ENCODE measurements around the gene THOC3. TPM values are rescaled to one million over a fixed set of nuclear protein-coding genes. Genes with fewer than 3 reads are reported as not detected.
A peak's percentile ranks its signal among the peaks of the same experiment; 100 is the strongest.
"Not testable (repeated sequence)": the region's sequence is repeated elsewhere in the genome, so short reads cannot be mapped to it uniquely, and the experiment has no call there.

Gene THOC3
- total and polyA plus RNA-seq, 4 donors, result 29.1 to 43.2 (median 37.9) TPM

GRCh38 chr5:175996791-175997190 lies 28.7 kb upstream of the THOC3 start:
- H3K36me3 ChIP-seq (ENCODE audit: control insufficient read depth, insufficient read depth, low read length); DNase-seq (ENCODE audit: low read depth in 4 of 6, low spot score in 6 of 6); H3K27ac ChIP-seq (ENCODE audit: low read depth, low read length); H3K27me3 ChIP-seq (ENCODE audit: control insufficient read depth, insufficient read depth, low read length); H3K4me3 ChIP-seq (ENCODE audit: low read depth, low read length); H3K4me1 ChIP-seq (ENCODE audit: control insufficient read depth, insufficient read depth, low read length); H3K9me3 ChIP-seq (ENCODE audit: control insufficient read depth, insufficient read depth, low read length): not testable (repeated sequence)
- WGBS (ENCODE audit: insufficient coverage), result no CpG with 5 or more reads among the region's 6 CpGs

GRCh38 chr5:175995506-175995905 lies 27.4 kb upstream of the THOC3 start:
- not testable (repeated sequence) for H3K27ac ChIP-seq (ENCODE audit: low read depth, low read length); H3K4me1 ChIP-seq (ENCODE audit: control insufficient read depth, insufficient read depth, low read length); H3K36me3 ChIP-seq (ENCODE audit: control insufficient read depth, insufficient read depth, low read length); H3K9me3 ChIP-seq (ENCODE audit: control insufficient read depth, insufficient read depth, low read length); H3K27me3 ChIP-seq (ENCODE audit: control insufficient read depth, insufficient read depth, low read length); H3K4me3 ChIP-seq (ENCODE audit: low read depth, low read length); DNase-seq (ENCODE audit: low read depth in 4 of 6, low spot score in 6 of 6)
- no CpG with 5 or more reads among the region's 6 CpGs for WGBS (ENCODE audit: insufficient coverage)

DNA sequence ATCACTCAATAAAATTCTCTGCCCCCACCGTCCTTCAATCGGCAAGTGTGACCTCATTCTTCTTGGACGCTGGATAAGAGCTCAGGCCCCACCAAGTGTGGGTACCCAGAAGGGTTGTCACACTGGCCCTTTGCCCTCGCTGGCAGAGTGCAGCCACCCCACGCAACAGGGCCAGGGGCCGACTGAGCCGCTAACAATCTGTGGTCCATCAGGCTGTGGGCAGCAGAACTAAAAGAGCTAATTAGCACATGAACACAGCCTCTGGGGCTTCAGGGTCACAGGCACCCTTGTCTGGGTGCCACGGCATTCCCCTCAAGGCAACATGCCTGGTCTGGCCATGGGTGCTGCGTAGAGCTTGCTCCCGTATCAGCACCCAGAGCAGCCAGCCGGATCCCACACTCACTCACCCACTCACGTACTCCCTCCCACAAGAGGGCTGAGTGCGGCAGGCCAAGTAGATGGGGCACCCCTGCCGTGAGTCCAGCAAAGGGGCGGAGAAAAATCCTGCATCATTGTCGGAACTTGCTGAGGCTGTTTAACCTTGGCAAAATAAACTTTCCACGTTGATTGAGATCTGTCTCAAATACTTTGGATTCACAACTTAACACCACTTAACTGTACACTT lies 11.4 kb upstream of the THOC3 start:
- not testable (repeated sequence) for DNase-seq (ENCODE audit: low read depth in 4 of 6, low spot score in 6 of 6); H3K27ac ChIP-seq (ENCODE audit: low read depth, low read length); H3K4me1 ChIP-seq (ENCODE audit: control insufficient read depth, insufficient read depth, low read length); H3K4me3 ChIP-seq (ENCODE audit: low read depth, low read length); H3K36me3 ChIP-seq (ENCODE audit: control insufficient read depth, insufficient read depth, low read length); H3K27me3 ChIP-seq (ENCODE audit: control insufficient read depth, insufficient read depth, low read length); H3K9me3 ChIP-seq (ENCODE audit: control insufficient read depth, insufficient read depth, low read length)
- no CpG with 5 or more reads among the region's 17 CpGs for WGBS (ENCODE audit: insufficient coverage)

DNA sequence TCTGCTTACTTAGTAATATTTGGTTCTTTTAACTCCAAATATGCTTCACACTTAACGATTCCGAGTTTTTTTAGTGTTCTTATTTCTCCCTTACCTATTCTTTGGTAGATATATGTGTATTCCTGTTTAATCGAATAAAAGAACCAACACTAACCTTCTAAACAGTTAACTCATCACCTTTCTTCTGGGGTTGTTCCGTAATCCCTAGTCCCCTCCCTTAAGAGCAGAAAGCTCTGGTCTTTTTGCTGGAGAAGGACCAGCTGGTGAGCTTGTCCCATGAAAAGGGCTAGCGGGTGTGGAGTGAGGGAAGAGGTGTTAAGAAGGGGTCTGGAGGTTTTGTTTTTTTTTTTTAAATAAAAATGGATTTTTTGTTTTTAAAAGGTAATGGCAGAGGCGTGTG lies 266 bp upstream of the THOC3 start:
- WGBS (ENCODE audit: insufficient coverage), result 20% methylated on average over 1 of the region's 6 CpGs
- not testable (repeated sequence) for DNase-seq (ENCODE audit: low read depth in 4 of 6, low spot score in 6 of 6); H3K9me3 ChIP-seq (ENCODE audit: control insufficient read depth, insufficient read depth, low read length); H3K4me1 ChIP-seq (ENCODE audit: control insufficient read depth, insufficient read depth, low read length); H3K27me3 ChIP-seq (ENCODE audit: control insufficient read depth, insufficient read depth, low read length); H3K36me3 ChIP-seq (ENCODE audit: control insufficient read depth, insufficient read depth, low read length); H3K27ac ChIP-seq (ENCODE audit: low read depth, low read length)
- H3K4me3 ChIP-seq (ENCODE audit: low read depth, low read length), result peak overlapping the region; percentile 24

DNA sequence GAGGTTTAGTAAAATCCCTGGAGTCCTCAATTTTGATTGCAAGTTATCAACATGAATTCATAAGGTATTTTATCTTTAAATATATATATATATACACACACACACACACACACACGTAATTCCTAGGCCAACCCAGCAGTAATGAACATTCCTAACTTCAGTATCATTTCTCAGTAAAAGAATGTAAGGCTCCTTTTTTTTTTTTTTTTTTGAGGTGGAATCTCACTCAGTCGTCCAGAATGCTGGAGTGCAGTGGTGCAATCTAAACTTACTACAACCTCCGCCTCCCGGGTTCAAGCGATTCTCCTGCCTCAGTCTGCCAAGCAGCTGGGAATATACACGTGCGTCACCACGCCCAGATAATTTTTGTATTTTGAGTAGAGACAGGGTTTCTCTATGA lies 5.8 kb downstream of the THOC3 start:
- not testable (repeated sequence) for H3K27ac ChIP-seq (ENCODE audit: low read depth, low read length); H3K4me3 ChIP-seq (ENCODE audit: low read depth, low read length); H3K36me3 ChIP-seq (ENCODE audit: control insufficient read depth, insufficient read depth, low read length); H3K9me3 ChIP-seq (ENCODE audit: control insufficient read depth, insufficient read depth, low read length); H3K4me1 ChIP-seq (ENCODE audit: control insufficient read depth, insufficient read depth, low read length); H3K27me3 ChIP-seq (ENCODE audit: control insufficient read depth, insufficient read depth, low read length); DNase-seq (ENCODE audit: low read depth in 4 of 6, low spot score in 6 of 6)
- WGBS (ENCODE audit: insufficient coverage), result no CpG with 5 or more reads among the region's 8 CpGs

GRCh38 chr5:175960228-175960627 lies 7.9 kb downstream of the THOC3 start:
- WGBS (ENCODE audit: insufficient coverage), result 100% methylated on average over 1 of the region's 6 CpGs
- not testable (repeated sequence) for H3K4me3 ChIP-seq (ENCODE audit: low read depth, low read length); H3K27me3 ChIP-seq (ENCODE audit: control insufficient read depth, insufficient read depth, low read length); H3K4me1 ChIP-seq (ENCODE audit: control insufficient read depth, insufficient read depth, low read length); H3K36me3 ChIP-seq (ENCODE audit: control insufficient read depth, insufficient read depth, low read length); H3K27ac ChIP-seq (ENCODE audit: low read depth, low read length); H3K9me3 ChIP-seq (ENCODE audit: control insufficient read depth, insufficient read depth, low read length); DNase-seq (ENCODE audit: low read depth in 4 of 6, low spot score in 6 of 6)

DNA sequence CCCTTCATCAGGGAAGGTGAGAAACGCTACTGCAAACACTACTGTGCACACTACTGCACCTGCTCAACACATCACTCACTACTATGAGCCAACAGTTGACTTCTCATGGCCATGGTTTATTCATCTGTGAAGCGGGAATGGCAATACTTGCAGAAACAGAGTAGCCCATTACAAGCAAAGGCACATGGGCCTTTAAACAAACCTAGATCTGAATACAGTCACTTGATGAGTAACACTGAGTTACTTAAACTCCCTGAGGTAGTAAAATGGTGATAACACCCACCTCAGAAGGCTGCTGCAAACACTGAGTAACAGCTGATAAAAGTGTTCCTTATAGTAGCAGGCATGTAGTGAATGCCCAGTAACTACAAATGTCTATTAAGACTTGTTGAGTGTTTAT lies 9.6 kb downstream of the THOC3 start:
- H3K36me3 ChIP-seq (ENCODE audit: control insufficient read depth, insufficient read depth, low read length); H3K9me3 ChIP-seq (ENCODE audit: control insufficient read depth, insufficient read depth, low read length); H3K4me1 ChIP-seq (ENCODE audit: control insufficient read depth, insufficient read depth, low read length); DNase-seq (ENCODE audit: low read depth in 4 of 6, low spot score in 6 of 6); H3K27me3 ChIP-seq (ENCODE audit: control insufficient read depth, insufficient read depth, low read length); H3K4me3 ChIP-seq (ENCODE audit: low read depth, low read length); H3K27ac ChIP-seq (ENCODE audit: low read depth, low read length): not testable (repeated sequence)
- 100% methylated on average over 2 of the region's 2 CpGs for WGBS (ENCODE audit: insufficient coverage)

- not testable (repeated sequence) for H3K36me3 ChIP-seq (ENCODE audit: control insufficient read depth, insufficient read depth, low read length); H3K9me3 ChIP-seq (ENCODE audit: control insufficient read depth, insufficient read depth, low read length); H3K4me1 ChIP-seq (ENCODE audit: control insufficient read depth, insufficient read depth, low read length); H3K4me3 ChIP-seq (ENCODE audit: low read depth, low read length); H3K27ac ChIP-seq (ENCODE audit: low read depth, low read length); H3K27me3 ChIP-seq (ENCODE audit: control insufficient read depth, insufficient read depth, low read length)
- DNase-seq (ENCODE audit: low read depth in 4 of 6, low spot score in 6 of 6), result peak in 1 of 6 donors; percentile 26
- 75% methylated on average over 1 of the region's 6 CpGs for WGBS (ENCODE audit: insufficient coverage)
These were observed 14.0 kb downstream of the THOC3 start for GRCh38 chr5:175954107-175954506.

DNA sequence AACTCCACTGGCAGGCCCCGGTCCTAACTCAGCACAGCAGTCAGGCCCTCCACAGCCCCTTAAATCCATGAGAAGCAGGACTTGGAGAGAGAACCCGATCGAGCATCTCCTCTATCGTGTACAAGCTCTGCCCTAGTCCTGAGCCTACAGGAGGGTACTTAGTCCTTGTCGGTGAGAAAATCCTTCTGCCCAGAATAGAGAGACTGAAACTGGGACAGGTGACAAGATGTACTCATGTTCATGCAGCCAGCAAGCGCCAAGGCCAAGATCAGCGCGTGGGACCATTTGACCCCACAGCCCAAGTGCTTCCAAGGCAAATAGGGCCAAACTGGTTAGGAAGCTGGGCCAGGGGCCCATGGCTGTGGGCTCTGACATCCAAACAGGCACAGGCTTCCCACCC lies 15.3 kb downstream of the THOC3 start:
- not testable (repeated sequence) for H3K4me3 ChIP-seq (ENCODE audit: low read depth, low read length)
- no CpG with 5 or more reads among the region's 8 CpGs for WGBS (ENCODE audit: insufficient coverage)

DNA sequence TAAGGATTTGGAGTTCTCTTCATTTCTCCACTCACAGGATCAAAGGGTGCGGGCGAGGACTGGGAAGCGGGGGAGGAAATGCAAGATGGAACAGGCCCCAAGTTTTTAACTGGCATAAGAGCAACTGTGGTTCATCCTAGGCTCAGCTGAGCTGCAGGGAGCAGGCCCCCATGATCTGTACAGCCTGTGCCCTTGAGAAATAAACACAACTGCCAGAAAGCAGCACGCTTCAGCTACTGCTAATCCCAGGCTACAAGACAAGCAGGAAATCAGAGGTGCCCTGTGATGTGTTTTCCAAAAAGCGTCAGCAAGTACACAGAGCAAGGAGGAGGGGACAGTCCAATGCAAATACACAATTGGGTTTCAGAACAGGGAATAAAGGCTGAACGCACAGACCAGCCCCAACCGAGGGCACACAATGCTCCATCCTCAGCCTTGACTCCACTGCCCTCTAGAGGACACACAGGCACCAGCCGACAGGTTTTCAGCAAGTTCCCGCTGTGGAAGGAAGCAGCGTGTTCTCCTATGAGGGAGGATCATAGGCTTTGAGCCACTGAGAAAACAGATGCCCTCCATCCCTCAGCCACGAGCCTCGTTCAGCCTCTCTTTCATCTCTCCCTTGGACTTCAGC lies 16.7 kb downstream of the THOC3 start:
- not testable (repeated sequence) for H3K27ac ChIP-seq (ENCODE audit: low read depth, low read length); H3K27me3 ChIP-seq (ENCODE audit: control insufficient read depth, insufficient read depth, low read length); DNase-seq (ENCODE audit: low read depth in 4 of 6, low spot score in 6 of 6); H3K9me3 ChIP-seq (ENCODE audit: control insufficient read depth, insufficient read depth, low read length); H3K4me1 ChIP-seq (ENCODE audit: control insufficient read depth, insufficient read depth, low read length); H3K4me3 ChIP-seq (ENCODE audit: low read depth, low read length); H3K36me3 ChIP-seq (ENCODE audit: control insufficient read depth, insufficient read depth, low read length)
- WGBS (ENCODE audit: insufficient coverage), result no CpG with 5 or more reads among the region's 12 CpGs

More for the DNA sequence above, 15.3 kb downstream of the THOC3 start:
- not testable (repeated sequence) for H3K9me3 ChIP-seq (ENCODE audit: control insufficient read depth, insufficient read depth, low read length); H3K27ac ChIP-seq (ENCODE audit: low read depth, low read length); H3K36me3 ChIP-seq (ENCODE audit: control insufficient read depth, insufficient read depth, low read length); DNase-seq (ENCODE audit: low read depth in 4 of 6, low spot score in 6 of 6); H3K4me1 ChIP-seq (ENCODE audit: control insufficient read depth, insufficient read depth, low read length); H3K27me3 ChIP-seq (ENCODE audit: control insufficient read depth, insufficient read depth, low read length)
